COR-L47 (cell line): ENCODE results near the gene CD19.
A peak's percentile ranks its signal among the peaks of the same experiment; 100 is the strongest.
"Not testable (repeated sequence)": the region's sequence is repeated elsewhere in the genome, so short reads cannot be mapped to it uniquely, and the experiment has no call there.

Experiments used
- DNase-seq: peaks from one replicate; lab custom pipeline; 2025; lab: John Stamatoyannopoulos, UW

CD19 gene

DNA sequence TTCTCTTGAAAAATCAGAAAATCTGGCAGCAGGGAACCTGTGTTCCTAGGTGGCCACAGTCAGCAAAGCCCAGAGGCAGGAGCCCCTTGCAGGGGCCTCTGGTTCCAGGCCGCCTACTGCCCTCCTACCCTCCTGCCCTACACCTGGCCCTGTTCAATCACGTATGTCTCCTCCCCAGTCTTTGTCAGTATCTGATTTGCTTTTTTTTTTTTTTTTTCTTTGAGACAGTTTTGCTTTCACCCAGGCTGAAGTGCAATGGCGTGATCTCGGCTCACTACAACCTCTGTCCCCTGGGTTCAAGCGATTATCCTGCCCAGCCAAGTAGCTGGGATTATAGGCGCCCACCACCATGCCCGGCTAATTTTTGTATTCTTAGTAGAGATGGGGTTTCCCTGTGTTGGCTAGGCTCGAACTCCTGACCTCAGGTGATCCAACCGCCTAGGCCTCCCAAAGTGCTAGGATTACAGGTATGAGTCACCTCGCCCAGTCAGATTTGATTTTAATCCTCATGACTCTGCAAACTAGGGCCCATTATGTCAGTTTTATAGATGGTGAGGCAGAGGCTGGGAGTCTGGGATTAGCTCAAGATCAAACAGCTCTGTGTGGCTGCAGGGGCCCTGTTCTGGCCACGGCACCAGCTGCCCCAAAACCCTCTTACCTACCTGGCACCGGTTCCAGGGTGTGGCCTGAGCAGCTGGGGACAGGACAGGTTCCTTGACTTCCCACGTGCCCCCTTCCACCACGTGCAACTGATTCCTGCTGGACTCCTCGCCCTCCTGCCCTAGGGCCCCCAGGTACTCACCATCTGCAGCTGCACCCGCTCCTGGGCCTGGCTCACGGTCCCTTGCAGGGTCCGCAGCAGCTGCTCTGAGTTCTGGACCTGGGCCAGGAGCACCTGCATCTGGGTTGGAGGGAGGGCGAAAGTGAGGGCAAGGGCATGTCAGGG is 21.4 kb upstream of the CD19 start:
- no peak for DNase-seq

DNA sequence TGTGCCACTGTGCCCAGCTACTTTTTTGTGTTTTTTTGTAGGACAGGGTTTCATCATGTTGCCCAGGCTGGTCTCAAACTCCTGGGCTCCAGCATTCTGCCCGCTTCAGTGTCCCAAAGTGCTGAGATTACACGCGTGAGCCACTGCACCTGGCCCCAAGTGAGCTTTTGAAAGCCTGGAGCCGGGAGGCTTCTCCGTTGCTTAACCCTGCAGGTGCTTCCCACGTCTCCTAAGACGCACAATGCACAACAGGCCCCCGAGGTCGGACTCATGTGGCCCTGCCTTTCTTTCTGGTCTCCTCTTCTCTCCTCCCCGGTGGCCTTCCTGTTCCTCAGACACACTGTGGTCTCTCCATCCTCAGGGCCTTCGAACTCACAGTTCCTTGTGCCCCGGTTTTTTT is 19.2 kb upstream of the CD19 start:
- no peak for DNase-seq

DNA sequence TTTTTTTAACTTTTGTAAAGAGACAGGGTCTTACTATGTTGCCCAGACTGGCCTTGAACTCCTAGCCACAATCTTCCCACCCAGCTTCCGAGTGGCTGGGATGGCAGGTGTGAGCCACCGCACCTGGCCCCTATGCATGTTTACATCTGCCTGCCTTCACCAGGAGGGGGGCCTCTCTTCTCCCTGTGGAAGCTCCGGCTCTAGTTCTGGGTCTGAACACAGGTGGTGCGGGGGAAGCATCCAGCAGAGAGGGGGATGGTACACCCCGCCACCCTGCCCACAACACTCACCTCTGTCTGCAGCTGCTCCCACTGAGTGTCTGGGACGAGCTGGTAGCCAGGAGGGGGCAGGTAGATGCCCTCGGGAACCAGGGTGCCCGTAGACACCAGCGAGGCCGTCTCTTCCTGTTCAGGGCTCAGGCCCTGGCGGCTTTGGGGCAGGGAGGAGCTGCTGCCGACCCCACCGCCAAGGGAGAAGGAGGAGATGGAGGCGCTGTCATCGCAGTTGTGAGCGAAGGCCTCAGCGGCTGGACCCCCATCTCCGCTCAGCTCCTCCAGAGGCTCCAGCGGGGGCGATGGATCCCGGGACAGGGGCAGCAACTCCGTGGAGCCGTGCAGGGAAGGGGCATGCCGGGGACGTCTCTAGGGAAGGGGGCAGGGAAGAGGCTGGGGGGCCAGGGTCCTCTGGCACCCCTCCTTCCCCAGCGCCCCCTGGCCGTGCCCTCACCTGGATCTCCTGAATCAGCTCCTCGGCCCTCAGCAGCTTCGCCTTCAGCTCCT is 17.6 kb upstream of the CD19 start:
- no peak for DNase-seq

DNA sequence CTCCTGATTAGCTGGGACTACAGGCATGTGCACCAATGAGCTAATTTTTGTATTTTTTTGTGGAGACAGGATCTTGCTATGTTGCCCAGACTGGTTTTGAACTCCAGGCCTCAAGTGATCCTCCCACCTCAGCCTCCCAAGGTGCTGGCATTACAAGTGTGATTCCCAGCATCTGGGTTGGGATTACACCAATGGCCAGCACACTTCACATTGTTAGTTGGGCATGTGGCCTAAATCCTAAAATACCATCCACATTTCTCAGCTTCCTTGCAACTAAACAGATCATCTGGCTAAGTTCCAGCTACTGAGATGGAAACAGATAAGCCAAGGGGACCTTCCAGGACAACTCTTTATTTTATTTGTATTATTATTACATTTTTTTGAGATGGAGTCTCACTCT is 16.6 kb upstream of the CD19 start:
- DNase-seq: no peak

DNA sequence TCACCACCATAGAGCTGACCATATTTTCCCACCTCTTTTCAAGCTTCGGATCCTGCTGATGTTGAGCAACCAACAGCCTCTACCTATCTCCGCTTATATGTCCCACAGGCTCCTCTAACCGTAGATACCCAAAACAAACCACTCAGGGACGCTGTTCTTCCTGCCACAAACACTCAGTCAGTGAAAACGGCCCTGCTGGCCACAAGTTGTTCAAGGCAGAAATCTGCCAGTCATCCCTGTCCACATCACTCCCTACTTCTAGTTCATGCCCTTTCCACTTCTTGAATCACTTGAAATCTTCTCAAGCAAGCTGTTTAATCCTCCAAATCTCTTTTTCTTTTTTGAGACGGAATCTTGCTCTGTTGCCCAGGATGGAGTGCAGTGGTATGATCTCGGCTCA is 14.7 kb upstream of the CD19 start:
- no peak for DNase-seq

DNA sequence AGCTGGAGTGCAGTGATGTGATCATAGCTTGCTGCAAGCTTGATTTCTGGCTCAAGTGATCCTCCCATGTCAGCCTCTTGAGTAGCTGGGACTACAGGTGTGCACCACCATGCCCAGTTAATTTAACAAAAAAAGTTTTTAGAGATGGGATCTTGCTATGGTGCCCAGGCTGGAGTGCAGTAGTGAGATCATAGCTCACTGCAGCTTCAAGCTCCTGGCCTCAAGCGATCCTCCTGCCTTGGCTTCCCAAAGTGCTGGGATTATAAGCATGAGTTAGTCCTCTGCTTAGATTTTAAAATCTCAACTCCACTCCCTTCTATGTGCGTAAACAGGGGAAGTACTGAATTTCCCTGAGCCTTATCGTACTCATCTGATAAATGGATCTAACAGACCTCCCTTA is 13.1 kb upstream of the CD19 start:
- no peak for DNase-seq

DNA sequence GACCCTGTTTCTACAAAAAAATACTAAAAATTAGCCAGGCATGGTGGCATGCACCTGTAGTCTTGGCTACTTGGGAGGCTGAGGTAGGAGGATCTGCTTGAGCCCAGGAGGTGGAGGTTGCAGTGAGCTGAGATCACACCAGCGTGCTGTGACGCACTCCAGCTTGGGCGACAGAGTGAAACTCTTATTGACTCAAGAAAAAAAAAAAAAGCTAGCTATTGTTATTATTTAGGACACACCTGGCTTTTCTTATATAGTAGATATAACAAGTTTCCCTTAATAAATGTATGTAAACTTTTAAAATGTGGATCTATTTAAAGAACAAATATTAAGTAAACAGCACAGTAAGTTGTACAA is 8.6 kb upstream of the CD19 start:
- DNase-seq: no peak

DNA sequence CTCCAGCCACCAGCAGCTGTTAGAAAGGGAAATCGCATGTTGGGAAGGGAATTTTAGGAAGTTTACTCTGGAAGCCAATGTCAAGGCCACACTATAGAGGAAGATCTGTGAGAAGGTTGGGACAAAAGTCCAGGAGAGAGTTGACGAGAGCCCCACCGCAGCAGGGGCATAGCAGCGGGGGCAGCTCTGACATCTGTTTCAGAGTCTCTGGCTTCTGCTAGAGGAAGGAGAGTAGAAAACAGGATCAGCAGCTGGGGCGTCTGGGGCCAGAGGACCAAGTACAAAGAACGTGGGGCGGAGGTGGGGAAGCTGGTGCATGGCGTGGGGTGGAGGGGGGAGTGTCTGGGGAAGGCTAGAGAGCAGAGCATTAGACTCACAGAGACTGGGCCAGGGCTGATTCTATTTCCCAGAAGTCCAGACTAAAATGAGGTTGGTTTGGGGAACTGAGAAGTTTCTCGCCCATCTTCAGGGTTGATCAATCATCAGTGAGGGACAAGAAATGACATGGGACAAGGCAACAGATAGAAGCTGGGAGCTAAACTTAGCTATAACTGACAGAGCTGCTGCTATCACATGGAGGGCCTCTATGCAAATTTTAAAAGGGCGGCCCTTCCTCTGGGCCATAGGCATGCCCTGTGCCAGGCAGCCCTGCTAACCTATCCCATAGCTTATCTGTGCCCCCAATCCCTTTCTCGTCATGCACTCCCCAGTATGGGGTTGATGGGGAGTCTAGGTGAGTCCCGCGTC is 7.9 kb upstream of the CD19 start:
- no peak for DNase-seq

DNA sequence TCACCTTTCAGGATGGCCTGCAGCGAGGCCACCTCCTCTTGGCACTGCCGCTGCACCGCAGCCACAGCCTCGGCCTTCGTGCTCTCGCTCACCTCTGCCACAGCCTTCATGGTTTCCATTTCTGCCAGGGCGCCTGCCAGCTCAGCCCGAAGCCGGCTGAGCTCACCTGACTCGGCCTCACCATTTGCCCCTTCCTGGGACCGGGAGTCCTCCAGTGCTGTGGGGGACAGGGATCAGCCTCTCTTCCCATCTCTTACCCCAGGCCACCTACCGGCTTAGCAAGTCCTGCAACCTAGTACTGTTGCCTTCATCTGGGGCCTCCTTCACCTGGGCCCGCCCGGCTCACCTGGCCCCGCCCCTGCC is 7.4 kb upstream of the CD19 start:
- no peak for DNase-seq

DNA sequence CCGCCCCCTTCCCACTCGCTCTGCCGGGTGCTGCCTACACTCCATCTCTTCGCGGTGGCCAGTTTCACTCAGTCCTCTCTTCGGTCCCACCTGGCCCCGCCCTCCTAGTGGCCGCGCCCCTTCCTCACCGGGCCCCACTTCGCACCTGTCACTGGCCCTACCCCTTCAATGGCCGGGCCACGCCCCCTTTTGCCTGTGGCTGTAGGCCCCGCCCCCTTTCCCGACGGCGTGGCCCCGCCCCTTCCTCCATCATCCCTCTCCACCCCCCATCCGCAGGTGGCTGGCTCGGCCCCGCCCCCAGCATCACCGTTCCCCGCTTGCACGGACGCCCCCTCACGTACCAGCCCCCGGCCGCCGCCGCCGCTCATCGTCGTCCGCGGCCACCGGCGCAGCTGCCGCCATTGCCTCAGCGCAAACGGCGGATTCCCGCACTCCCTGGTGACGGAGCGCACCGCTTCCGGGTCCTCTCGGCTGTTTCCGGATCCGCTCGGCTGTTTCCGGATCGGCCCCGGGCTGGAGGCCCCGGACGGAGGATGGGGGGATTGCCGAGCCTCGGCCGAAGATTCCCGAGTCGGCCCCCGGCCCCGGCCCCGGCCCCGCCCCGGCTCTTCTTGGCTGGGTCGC is 6.9 kb upstream of the CD19 start, which contains the start of gene RABEP2:
RABEP2 (minus strand) TSS at position 477 of the 624 bp plus-strand sequence; CDS start at position 402, 75 bp downstream.
- DNase-seq: peak; percentile 94

DNA sequence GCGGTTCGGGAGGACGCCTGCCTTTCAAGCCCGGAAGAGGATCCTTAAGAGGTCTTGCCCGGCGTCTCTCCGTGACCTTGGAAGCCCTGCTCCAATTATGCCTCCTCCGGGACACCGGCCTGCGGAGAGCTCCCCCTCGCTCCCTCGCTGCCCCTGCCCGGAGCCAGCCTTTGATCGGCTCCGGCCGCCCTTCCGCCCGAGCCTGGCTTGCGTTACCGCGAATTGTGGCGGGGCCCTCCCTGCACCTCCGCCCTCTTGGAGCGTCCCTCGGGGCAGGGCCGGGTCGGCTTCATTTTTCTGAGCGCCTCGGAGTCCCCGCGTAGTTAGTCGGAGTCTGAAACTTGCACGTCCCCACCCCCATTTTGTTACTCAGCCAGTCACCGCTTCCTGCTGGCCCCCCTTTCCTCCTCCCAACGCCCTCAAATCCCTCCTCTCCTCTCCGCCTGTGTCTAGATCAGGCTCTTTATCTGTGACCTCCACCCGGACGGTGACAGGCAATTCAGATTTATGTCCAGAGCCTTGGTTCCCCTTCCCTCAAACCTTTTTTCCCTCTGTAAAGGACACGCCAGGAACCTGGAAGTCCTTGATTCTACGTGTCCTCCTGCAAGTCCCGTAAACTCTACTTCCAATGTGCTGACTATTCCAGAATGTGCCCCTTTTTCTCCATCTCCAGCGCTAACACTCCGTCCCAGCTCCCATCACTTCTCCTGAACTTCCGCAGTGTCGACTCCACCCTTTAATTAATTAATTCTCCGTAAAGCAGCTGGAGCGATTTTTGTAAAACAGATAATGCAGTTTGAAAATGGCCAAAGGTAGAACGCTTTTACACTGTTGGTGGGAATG is 6.2 kb upstream of the CD19 start:
- DNase-seq: peak; percentile 36

DNA sequence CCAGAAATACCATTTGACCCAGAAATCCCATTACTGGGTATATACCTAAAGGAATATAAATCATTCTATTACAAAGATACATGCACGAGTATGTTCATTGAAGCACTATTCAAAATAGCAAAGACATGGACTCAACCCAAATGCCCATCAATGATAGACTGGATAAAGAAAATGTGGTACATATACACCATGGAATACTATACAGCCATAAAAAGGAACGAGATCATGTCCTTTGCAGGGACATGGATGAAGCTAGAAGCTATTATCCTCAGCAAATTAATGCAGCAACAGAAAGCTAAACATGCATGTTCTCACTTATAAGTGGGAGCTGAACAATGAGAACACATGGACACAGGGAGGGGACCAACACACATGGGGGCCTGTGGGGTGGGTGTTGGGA is 5.5 kb upstream of the CD19 start:
- not testable (repeated sequence) for DNase-seq

DNA sequence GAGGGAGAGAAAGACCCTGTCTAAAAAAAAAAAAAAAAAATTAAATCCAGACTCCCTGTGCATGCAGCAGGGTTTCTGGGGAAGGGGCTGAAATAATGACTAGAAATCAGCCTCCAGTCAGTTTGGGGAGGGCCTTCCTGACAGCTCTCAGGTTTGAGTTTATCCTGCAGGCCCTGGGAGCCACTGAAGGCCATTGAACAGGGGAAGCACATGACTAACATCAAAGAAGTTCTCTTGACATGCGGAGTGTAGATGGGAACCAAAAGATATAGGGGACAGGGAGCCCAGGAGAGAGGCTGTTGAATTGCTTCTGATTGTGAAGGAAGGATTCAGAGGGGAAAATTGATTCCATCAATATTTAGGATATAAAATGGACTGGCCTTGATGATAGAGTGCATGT is 4.0 kb upstream of the CD19 start:
- no peak for DNase-seq

DNA sequence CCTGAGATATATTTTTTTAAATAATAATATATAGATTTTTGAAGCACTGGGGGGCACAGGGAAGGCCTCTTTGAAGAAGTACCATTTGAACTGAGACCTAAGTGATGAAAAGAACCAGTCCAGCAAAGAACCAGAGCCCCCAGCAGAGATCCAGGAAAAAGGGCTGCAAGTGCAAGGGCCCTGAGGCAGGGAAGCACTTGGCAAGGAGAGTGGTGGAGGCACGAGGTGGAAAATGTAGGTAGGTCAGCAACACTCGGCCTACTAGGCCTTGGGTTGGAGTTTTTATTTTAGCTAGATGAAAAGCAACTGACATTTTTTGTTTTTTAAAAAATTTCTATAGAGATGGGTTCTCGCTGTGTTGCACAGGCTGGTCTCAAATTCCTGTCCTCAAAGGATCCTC is 1.6 kb upstream of the CD19 start:
- DNase-seq: no peak

DNA sequence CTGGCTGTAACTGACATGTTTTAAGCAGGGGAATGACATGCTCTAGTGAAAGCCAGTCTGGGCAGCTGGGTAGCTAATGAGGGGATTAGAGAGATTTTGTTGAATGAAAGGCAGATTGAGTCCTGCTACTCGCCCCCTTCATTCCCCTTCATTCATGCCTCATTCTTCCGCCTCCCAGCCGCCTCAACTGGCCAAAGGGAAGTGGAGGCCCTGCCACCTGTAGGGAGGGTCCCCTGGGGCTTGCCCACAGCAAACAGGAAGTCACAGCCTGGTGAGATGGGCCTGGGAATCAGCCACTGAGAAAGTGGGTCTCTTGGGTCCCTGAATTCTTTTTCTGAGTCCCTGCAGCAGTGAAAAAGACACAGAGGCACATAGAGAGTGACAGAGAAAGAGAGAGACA is 1.1 kb upstream of the CD19 start:
- DNase-seq: no peak

DNA sequence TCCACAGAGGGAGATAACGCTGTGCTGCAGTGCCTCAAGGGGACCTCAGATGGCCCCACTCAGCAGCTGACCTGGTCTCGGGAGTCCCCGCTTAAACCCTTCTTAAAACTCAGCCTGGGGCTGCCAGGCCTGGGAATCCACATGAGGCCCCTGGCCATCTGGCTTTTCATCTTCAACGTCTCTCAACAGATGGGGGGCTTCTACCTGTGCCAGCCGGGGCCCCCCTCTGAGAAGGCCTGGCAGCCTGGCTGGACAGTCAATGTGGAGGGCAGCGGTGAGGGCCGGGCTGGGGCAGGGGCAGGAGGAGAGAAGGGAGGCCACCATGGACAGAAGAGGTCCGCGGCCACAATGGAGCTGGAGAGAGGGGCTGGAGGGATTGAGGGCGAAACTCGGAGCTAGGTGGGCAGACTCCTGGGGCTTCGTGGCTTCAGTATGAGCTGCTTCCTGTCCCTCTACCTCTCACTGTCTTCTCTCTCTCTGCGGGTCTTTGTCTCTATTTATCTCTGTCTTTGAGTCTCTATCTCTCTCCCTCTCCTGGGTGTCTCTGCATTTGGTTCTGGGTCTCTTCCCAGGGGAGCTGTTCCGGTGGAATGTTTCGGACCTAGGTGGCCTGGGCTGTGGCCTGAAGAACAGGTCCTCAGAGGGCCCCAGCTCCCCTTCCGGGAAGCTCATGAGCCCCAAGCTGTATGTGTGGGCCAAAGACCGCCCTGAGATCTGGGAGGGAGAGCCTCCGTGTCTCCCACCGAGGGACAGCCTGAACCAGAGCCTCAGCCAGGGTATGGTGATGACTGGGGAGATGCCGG is 769 bp downstream of the CD19 start:
- no peak for DNase-seq

DNA sequence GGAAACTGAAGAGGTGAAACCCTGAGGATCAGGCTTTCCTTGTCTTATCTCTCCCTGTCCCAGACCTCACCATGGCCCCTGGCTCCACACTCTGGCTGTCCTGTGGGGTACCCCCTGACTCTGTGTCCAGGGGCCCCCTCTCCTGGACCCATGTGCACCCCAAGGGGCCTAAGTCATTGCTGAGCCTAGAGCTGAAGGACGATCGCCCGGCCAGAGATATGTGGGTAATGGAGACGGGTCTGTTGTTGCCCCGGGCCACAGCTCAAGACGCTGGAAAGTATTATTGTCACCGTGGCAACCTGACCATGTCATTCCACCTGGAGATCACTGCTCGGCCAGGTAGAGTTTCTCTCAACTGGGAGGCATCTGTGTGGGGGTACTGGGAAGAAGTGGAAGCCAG is 1.4 kb downstream of the CD19 start:
- DNase-seq: no peak

DNA sequence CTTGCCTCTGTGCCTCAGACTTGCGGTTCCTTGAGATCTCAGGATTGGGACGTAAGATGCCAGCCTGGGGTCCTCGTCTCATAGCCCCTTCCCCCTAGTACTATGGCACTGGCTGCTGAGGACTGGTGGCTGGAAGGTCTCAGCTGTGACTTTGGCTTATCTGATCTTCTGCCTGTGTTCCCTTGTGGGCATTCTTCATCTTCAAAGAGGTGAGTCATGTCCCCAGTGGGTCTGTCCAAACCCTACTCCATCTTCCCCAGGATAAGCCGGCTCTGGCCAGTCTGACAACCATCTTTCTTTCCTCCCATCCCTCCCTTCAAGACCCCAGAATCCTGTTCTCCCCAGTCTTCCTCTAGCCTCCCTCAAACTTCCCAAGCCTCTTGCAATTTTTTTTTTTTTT is 3.6 kb downstream of the CD19 start:
- DNase-seq: no peak

DNA sequence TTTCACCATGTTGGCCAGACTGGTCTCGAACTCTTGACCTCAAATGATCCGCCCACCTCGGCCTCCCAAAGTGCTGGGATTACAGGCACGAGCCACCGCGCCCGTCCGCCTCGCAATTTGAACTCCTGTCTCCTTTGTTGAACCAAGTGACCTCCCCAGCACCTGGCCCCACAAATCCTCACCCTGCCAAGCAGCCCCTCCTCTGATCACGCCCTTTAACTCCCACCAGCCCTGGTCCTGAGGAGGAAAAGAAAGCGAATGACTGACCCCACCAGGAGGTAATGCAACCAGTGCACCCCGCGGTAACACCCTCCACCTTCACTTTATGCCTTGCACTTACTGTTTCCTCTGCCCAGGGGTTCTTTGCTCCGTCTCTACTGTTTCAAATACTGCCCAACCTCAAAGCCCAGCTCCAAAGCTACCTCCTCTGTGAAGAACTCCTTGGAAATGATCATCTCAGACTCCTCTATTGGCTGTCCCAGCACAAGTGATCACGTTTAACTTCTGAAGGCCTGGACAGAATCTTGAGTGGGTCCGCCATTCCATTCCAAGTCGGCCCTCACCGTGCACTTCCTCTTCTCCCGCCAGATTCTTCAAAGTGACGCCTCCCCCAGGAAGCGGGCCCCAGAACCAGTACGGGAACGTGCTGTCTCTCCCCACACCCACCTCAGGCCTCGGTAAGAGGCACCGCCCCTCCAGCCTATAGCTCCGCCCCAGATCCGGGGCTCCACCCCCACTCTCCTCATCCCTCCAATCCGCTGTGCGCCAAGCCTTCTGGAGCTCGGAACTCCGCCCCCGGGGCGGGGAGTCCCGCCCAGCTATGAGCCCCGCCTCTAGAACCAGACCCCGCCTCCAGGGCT is 4.4 kb downstream of the CD19 start:
- DNase-seq: no peak

DNA sequence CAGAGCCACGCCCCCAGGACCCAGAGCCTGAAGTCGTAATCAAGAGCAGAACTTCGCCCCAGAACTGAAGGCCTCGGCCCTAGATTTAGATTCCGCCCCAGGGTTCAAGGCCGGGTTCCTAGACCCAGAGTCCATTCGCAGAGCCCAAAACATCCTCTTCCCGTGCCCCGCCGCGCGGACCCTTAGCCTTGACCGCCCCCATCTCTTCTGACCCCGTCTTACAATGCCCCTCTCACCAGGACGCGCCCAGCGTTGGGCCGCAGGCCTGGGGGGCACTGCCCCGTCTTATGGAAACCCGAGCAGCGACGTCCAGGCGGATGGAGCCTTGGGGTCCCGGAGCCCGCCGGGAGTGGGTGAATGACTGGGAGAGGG is 5.0 kb downstream of the CD19 start:
- DNase-seq: no peak
